CD4-positive, alpha-beta memory T cell (primary cell): ENCODE measurements around the gene PHF11. TPM values are rescaled to one million over a fixed set of nuclear protein-coding genes. Genes with fewer than 3 reads are reported as not detected.
A peak's percentile ranks its signal among the peaks of the same experiment; 100 is the strongest.

Experiments used
- CTCF ChIA-PET: fragments of 350-600 bp; sonication (Branson Sonifier 250); formaldehyde crosslinking; loops from one replicate; lab custom pipeline; 2021; ENCODE audit warnings: inconsistent platforms; ENCODE audit not compliant: partially characterized antibody; lab: Charles Lee
- POLR2A ChIA-PET: fragments of 350-600 bp; sonication (Branson Sonifier 250); formaldehyde crosslinking; loops from one replicate; lab custom pipeline; 2021; ENCODE audit not compliant: partially characterized antibody; lab: Charles Lee
- DNase-seq, 5 donors: peaks; one replicate each; pipeline versions ENCODE4 v3.0.0 to v3.0.0-alpha.2; 2020 to 2022; ENCODE audit warnings: mixed read lengths in 1 of 5
- H3K27ac ChIP-seq: one replicate; pipeline ENCODE4 v1.7.0; 2013; ENCODE audit warnings: low read depth, low read length
- H3K27me3 ChIP-seq: 2 replicates; pipeline ENCODE4 v1.7.0; 2013; ENCODE audit warnings: mild to moderate bottlenecking, low read length, moderate library complexity; ENCODE audit not compliant: insufficient read depth
- H3K36me3 ChIP-seq: 2 replicates; pipeline ENCODE4 v1.7.0; 2013; ENCODE audit warnings: mild to moderate bottlenecking, low read length, moderate library complexity; ENCODE audit not compliant: insufficient read depth
- H3K4me1 ChIP-seq: 2 replicates; pipeline ENCODE4 v1.7.0; 2013; ENCODE audit warnings: mild to moderate bottlenecking, low read length, moderate library complexity; ENCODE audit not compliant: insufficient read depth
- H3K4me3 ChIP-seq, 2 donors: one replicate each; pipeline ENCODE4 v1.7.0; 2013; ENCODE audit warnings: low read length in 2 of 2, mild to moderate bottlenecking in 1 of 2
- H3K9me3 ChIP-seq, 2 donors: one replicate each; pipeline ENCODE4 v1.7.0; 2013; ENCODE audit warnings: low read length in 2 of 2, control low read depth in 1 of 2; ENCODE audit not compliant: control insufficient read depth in 1 of 2
- H3K27ac Mint-ChIP-seq, 7 donors: one replicate each; pipeline ENCODE4 v1.8.0; 2020 to 2021; ENCODE audit warnings: mixed read lengths in 7 of 7, mild to moderate bottlenecking in 6 of 7, inconsistent platforms in 3 of 7, moderate library complexity in 3 of 7
- H3K27me3 Mint-ChIP-seq, 2 donors: one replicate each; pipeline ENCODE4 v1.8.0; 2020 to 2021; ENCODE audit warnings: mixed read lengths in 2 of 2
- H3K36me3 Mint-ChIP-seq, 2 donors: one replicate each; pipeline ENCODE4 v1.8.0; 2020 to 2021; ENCODE audit warnings: mixed read lengths in 2 of 2, inconsistent platforms in 1 of 2, mild to moderate bottlenecking in 1 of 2
- H3K4me1 Mint-ChIP-seq, 4 donors: one replicate each; pipeline ENCODE4 v1.8.0; 2020 to 2021; ENCODE audit warnings: mixed read lengths in 4 of 4, mild to moderate bottlenecking in 1 of 4
- H3K4me3 Mint-ChIP-seq, 8 donors: one replicate each; pipeline ENCODE4 v1.8.0; 2020 to 2021; ENCODE audit warnings: mixed read lengths in 8 of 8, mild to moderate bottlenecking in 7 of 8, moderate library complexity in 6 of 8, inconsistent platforms in 3 of 8
- H3K9me3 Mint-ChIP-seq, 8 donors: one replicate each; pipeline ENCODE4 v1.8.0; 2020 to 2021; ENCODE audit warnings: mixed read lengths in 8 of 8, mild to moderate bottlenecking in 5 of 8, inconsistent platforms in 3 of 8, moderate library complexity in 1 of 8
- intact Hi-C: fragments of 100-400 bp; cut with micrococcal nuclease; formaldehyde crosslinking; loops from one replicate; pipeline ENCODE4 v1.15.1; 2023
- polyA plus RNA-seq, 2 donors: library from polyadenylated mRNA; unstranded; fragments of 300-500 nt; fragmentation: Illumina TruSeq; gene quantifications; one replicate each; pipeline ENCODE4 v1.2.3, GENCODE V29; 2021
- total RNA-seq, 2 experiments: library from RNA; stranded (reverse); gene quantifications; one replicate each; pipeline ENCODE4 v1.2.3, GENCODE V29; 2021

The PHF11 gene
- total and polyA plus RNA-seq, 4 experiments from 2014 or later, result 90.4 to 139 (median 118) TPM

GRCh38 chr13:49503951-49504350, 8.2 kb downstream of the PHF11 start:
- Histone ChIP-seq H3K9me3 (no peaks in the 10 kb centered on the region), H3K36me3 (peaks cover 7% of the 10 kb centered on the region), H3K4me1 (peaks cover 19% of the 10 kb centered on the region), H3K4me3 (no peak overlapping the region), H3K27ac (no peak overlapping the region), H3K27me3 (no peaks in the 10 kb centered on the region)
- ChIA-PET POLR2A (no interaction called here), CTCF (interaction anchor here (1.6 kb wide), 1 partner anchor 12 kb away, joined by 3 read pairs; no protein-coding TSS in a partner anchor)
- no peaks in the 10 kb centered on the region for H3K27me3 Mint-ChIP-seq
- intact Hi-C loops, result loop anchor here (2.0 kb wide), 1 partner anchor 13 kb away; no protein-coding TSS in a partner anchor
- H3K36me3 Mint-ChIP-seq, result peaks cover 25 to 45% of the 10 kb centered on the region in 2 donors
- no peaks in the 10 kb centered on the region for H3K9me3 Mint-ChIP-seq
- no peak for DNase-seq
- peaks cover 28 to 46% (median 36%) of the 10 kb centered on the region in 4 donors for H3K4me1 Mint-ChIP-seq
- H3K27ac Mint-ChIP-seq, result peak overlapping the region in 3 of 7 donors; percentile 23 to 64 (median 30)
- no peak overlapping the region for H3K4me3 Mint-ChIP-seq

- CTCF ChIA-PET, result interaction anchor here (1.3 kb wide), 1 partner anchor 16 kb away, joined by 3 read pairs; no protein-coding TSS in a partner anchor
- H3K27ac ChIP-seq, result no peak overlapping the region
- no peaks in the 10 kb centered on the region for H3K9me3 ChIP-seq
- H3K27me3 ChIP-seq, result no peaks in the 10 kb centered on the region
- intact Hi-C loops, result no loop called here
- peaks cover 29% of the 10 kb centered on the region for H3K36me3 ChIP-seq
- peaks cover 8 to 38% (median 14%) of the 10 kb centered on the region in 4 donors for H3K4me1 Mint-ChIP-seq
- no peak overlapping the region for H3K4me3 Mint-ChIP-seq
- H3K4me3 ChIP-seq, result no peak overlapping the region
- H3K4me1 ChIP-seq, result peaks cover 3% of the 10 kb centered on the region
- no peaks in the 10 kb centered on the region for H3K27me3 Mint-ChIP-seq
- no peaks in the 10 kb centered on the region for H3K9me3 Mint-ChIP-seq
- H3K36me3 Mint-ChIP-seq, result peaks cover 61 to 74% of the 10 kb centered on the region in 2 donors
- DNase-seq, result no peak
- POLR2A ChIA-PET, result interaction anchor here (1.0 to 1.1 kb wide), 3 partner anchors 16 to 68 kb away, joined by 3 read pairs; partner anchors contain the start of genes CAB39L, PHF11 and SETDB2
- peak overlapping the region in 4 of 7 donors; percentile 15 to 61 (median 40) for H3K27ac Mint-ChIP-seq
These were observed 16.8 kb downstream of the PHF11 start for GRCh38 chr13:49512578-49512977.

GRCh38 chr13:49516467-49516866, 20.7 kb downstream of the PHF11 start:
- Histone ChIP-seq H3K4me1 (no peaks in the 10 kb centered on the region), H3K27me3 (no peaks in the 10 kb centered on the region), H3K9me3 (no peaks in the 10 kb centered on the region), H3K27ac (no peak overlapping the region), H3K4me3 (no peak overlapping the region), H3K36me3 (peaks cover 41% of the 10 kb centered on the region)
- Mint-ChIP-seq H3K36me3 (peaks cover 60 to 84% of the 10 kb centered on the region in 2 donors), H3K27ac (peak overlapping the region in 3 of 7 donors; percentile 9 to 91 (median 60)), H3K4me1 (peaks cover 0 to 27% (median 9%) of the 10 kb centered on the region in 4 donors), H3K9me3 (no peaks in the 10 kb centered on the region), H3K27me3 (no peaks in the 10 kb centered on the region), H3K4me3 (no peak overlapping the region)
- intact Hi-C loops, result loop anchor here (2.0 kb wide), 1 partner anchor 14 kb away; no protein-coding TSS in a partner anchor
- DNase-seq, result no peak
- ChIA-PET CTCF (interaction anchor here (1.1 to 1.5 kb wide), 3 partner anchors 9 to 70 kb away, joined by 3 read pairs; no protein-coding TSS in a partner anchor), POLR2A (interaction anchor here (1.6 kb wide), 1 partner anchor 21 kb away, joined by 5 read pairs; the partner anchor contains the start of gene PHF11)

- H3K4me1 Mint-ChIP-seq, result peaks cover 0 to 18% (median 7%) of the 10 kb centered on the region in 4 donors
- Histone ChIP-seq H3K27me3 (no peaks in the 10 kb centered on the region), H3K4me1 (no peaks in the 10 kb centered on the region), H3K27ac (no peak overlapping the region), H3K4me3 (no peak overlapping the region), H3K36me3 (peaks cover 44% of the 10 kb centered on the region), H3K9me3 (no peaks in the 10 kb centered on the region)
- intact Hi-C loops, result loop anchor here (2.0 kb wide), 1 partner anchor 15 kb away; no protein-coding TSS in a partner anchor
- no peak for DNase-seq
- no peaks in the 10 kb centered on the region for H3K27me3 Mint-ChIP-seq
- peaks cover 53 to 84% of the 10 kb centered on the region in 2 donors for H3K36me3 Mint-ChIP-seq
- POLR2A ChIA-PET, result interaction anchor here (1.6 kb wide), 1 partner anchor 22 kb away, joined by 5 read pairs; the partner anchor contains the start of gene PHF11
- CTCF ChIA-PET, result interaction anchor here (1.2 kb wide), 1 partner anchor 20 kb away, joined by 6 read pairs; no protein-coding TSS in a partner anchor
- no peak overlapping the region for H3K27ac Mint-ChIP-seq
- H3K4me3 Mint-ChIP-seq, result no peak overlapping the region
- no peaks in the 10 kb centered on the region for H3K9me3 Mint-ChIP-seq
These were observed 21.7 kb downstream of the PHF11 start for GRCh38 chr13:49517461-49517860.

GRCh38 chr13:49521224-49521623, 25.5 kb downstream of the PHF11 start:
- no peak overlapping the region for H3K4me3 Mint-ChIP-seq
- H3K36me3 Mint-ChIP-seq, result peaks cover 31 to 72% of the 10 kb centered on the region in 2 donors
- DNase-seq, result no peak
- Histone ChIP-seq H3K27me3 (no peaks in the 10 kb centered on the region), H3K9me3 (no peaks in the 10 kb centered on the region), H3K4me1 (no peaks in the 10 kb centered on the region), H3K27ac (no peak overlapping the region), H3K36me3 (peaks cover 24% of the 10 kb centered on the region), H3K4me3 (no peak overlapping the region)
- POLR2A ChIA-PET, result no interaction called here
- no peaks in the 10 kb centered on the region for H3K27me3 Mint-ChIP-seq
- intact Hi-C loops, result no loop called here
- H3K27ac Mint-ChIP-seq, result peak overlapping the region in 2 of 7 donors; percentile 8 to 13
- no peaks in the 10 kb centered on the region for H3K9me3 Mint-ChIP-seq
- CTCF ChIA-PET, result no interaction called here
- H3K4me1 Mint-ChIP-seq, result peaks cover 0 to 17% (median 6%) of the 10 kb centered on the region in 4 donors

GRCh38 chr13:49524740-49525501, 29.2 kb downstream of the PHF11 start:
- no peaks in the 10 kb centered on the region for H3K4me1 ChIP-seq
- Mint-ChIP-seq H3K36me3 (peaks cover 32 to 73% of the 10 kb centered on the region in 2 donors), H3K4me3 (no peak overlapping the region), H3K9me3 (no peaks in the 10 kb centered on the region), H3K27me3 (no peaks in the 10 kb centered on the region), H3K27ac (peak overlapping the region in 3 of 7 donors; percentile 46 to 75 (median 53)), H3K4me1 (peaks cover 0 to 9% (median 7%) of the 10 kb centered on the region in 4 donors)
- intact Hi-C loops, result no loop called here
- DNase-seq, result no peak
- POLR2A ChIA-PET, result interaction anchor here (1.0 kb wide), 1 partner anchor 29 kb away, joined by 3 read pairs; the partner anchor contains the start of gene PHF11
- no peak overlapping the region for H3K27ac ChIP-seq
- CTCF ChIA-PET, result interaction anchor here (0.9 to 1.3 kb wide), 3 partner anchors 9 to 157 kb away, joined by 3 read pairs; no protein-coding TSS in a partner anchor
- no peaks in the 10 kb centered on the region for H3K27me3 ChIP-seq
- H3K36me3 ChIP-seq, result peaks cover 13% of the 10 kb centered on the region
- H3K9me3 ChIP-seq, result no peaks in the 10 kb centered on the region
- H3K4me3 ChIP-seq, result no peak overlapping the region

GRCh38 chr13:49527123-49527522, 31.4 kb downstream of the PHF11 start:
- POLR2A ChIA-PET, result no interaction called here
- Histone ChIP-seq H3K4me3 (no peak overlapping the region), H3K9me3 (no peaks in the 10 kb centered on the region), H3K27me3 (no peaks in the 10 kb centered on the region), H3K36me3 (peaks cover 8% of the 10 kb centered on the region), H3K4me1 (no peaks in the 10 kb centered on the region), H3K27ac (no peak overlapping the region)
- Mint-ChIP-seq H3K9me3 (no peaks in the 10 kb centered on the region), H3K4me3 (no peak overlapping the region), H3K27me3 (no peaks in the 10 kb centered on the region), H3K4me1 (peaks cover 0 to 18% (median 10%) of the 10 kb centered on the region in 4 donors), H3K27ac (peak overlapping the region in 5 of 7 donors; percentile 2 to 65 (median 46)), H3K36me3 (peaks cover 30 to 64% of the 10 kb centered on the region in 2 donors)
- intact Hi-C loops, result no loop called here
- CTCF ChIA-PET, result no interaction called here
- no peak for DNase-seq
